ENCODE data around the gene SLC25A25. TPM values are rescaled to one million over a fixed set of nuclear protein-coding genes. Genes with fewer than 3 reads are reported as not detected.

Gene SLC25A25
- total and polyA plus RNA-seq, 10 of the 15 experiments (the other 5 are each of a cell fraction or from before 2014, with no cell fraction given): 0.04 to 17.1 (median 12.4) TPM; not detected in 1

GRCh38 chr9:128082151-128082550, 14.1 kb downstream of the SLC25A25 start:
- no peak overlapping the region for H2AFZ ChIP-seq (ENCODE audit: control insufficient read depth, low read depth, low read length)

GRCh38 chr9:128084746-128085145, 16.7 kb downstream of the SLC25A25 start:
- FAIRE-seq (no peak), ATAC-seq (no peak), DNase-seq (ENCODE audit: low read depth, low spot score) (no peak)
- Histone ChIP-seq H3K9me3 (replicated peaks; ENCODE audit: control insufficient read depth, insufficient read depth, low read length) (no peaks in the 10 kb centered on the region), H3K36me3 (ENCODE audit: control insufficient read depth in 2 of 2, insufficient read depth in 2 of 2, low read length in 1 of 2) (peaks cover 0 to 3% of the 10 kb centered on the region in 2 experiments; a peak in 1 of 4 replicates), H3K27ac (ENCODE audit: control insufficient read depth, insufficient read depth) (no peak overlapping the region), H3K27me3 (replicated peaks in 1 of 2; ENCODE audit: control insufficient read depth in 2 of 2, insufficient read depth in 2 of 2, low read length in 1 of 2) (no peaks in the 10 kb centered on the region), H3K79me2 (ENCODE audit: control insufficient read depth, insufficient read depth, low read length) (peaks cover 28% of the 10 kb centered on the region), H3K4me3 (no peak overlapping the region), H3K4me1 (ENCODE audit: control insufficient read depth, insufficient read depth, low read length) (peaks cover 21% of the 10 kb centered on the region), H3K4me2 (ENCODE audit: control insufficient read depth, insufficient read depth) (no peak overlapping the region), H4K20me1 (ENCODE audit: control insufficient read depth, insufficient read depth) (no peaks in the 10 kb centered on the region), H3K9ac (ENCODE audit: control insufficient read depth, insufficient read depth, low read length) (no peak overlapping the region), H2AFZ (ENCODE audit: control insufficient read depth, low read depth, low read length) (no peak overlapping the region)
- BruUV-seq (replicated peaks): no TSS peak
- intact Hi-C loops (cut with micrococcal nuclease; ENCODE audit: unreplicated experiment): no loop called here
- ChIA-PET CTCF (interaction anchor here (0.9 to 6.6 kb wide), 9 partner anchors 9 to 141 kb away, joined by 3 to 33 read pairs (median 5); partner anchors contain the start of gene NAIF1), SMC1A (ENCODE audit: uncharacterized antibody, unreplicated experiment) (interaction anchor here (0.9 to 1.3 kb wide), 5 partner anchors 10 to 51 kb away, joined by 3 to 4 read pairs (median 3); no protein-coding TSS in a partner anchor), POLR2A (interaction anchor here (0.5 kb wide), 1 partner anchor 107 kb away, joined by 3 read pairs; no protein-coding TSS in a partner anchor), RAD21 (ENCODE audit: unreplicated experiment) (interaction anchor here (0.6 to 1.4 kb wide), 2 partner anchors 49 to 127 kb away, joined by 3 to 5 read pairs; no protein-coding TSS in a partner anchor)
- in situ Hi-C loops (cut with MboI): no loop called here
- WGBS (ENCODE audit: insufficient coverage, insufficient replicate concordance, low lambda C conversion rate, missing lambda C conversion rate): 96% methylated on average over 4 of the region's 4 CpGs
- TF ChIP-seq SPI1 (IDR thresholded peaks at IDR 0.05; ENCODE audit: borderline replicate concordance, insufficient read depth, low read depth, low read length) (no peak), BMI1 (IDR thresholded peaks at IDR 0.05; ENCODE audit: borderline replicate concordance) (no peak), ZBTB11 (CRISPR knock-in tag; IDR thresholded peaks at IDR 0.05) (no peak), RFX5 (IDR thresholded peaks at IDR 0.05; ENCODE audit: low read depth, low read length) (no peak), TCF3 (IDR thresholded peaks at IDR 0.05; ENCODE audit: borderline replicate concordance, insufficient read depth, low read depth, low read length) (no peak), POU2F2 (IDR thresholded peaks at IDR 0.05; ENCODE audit: borderline replicate concordance, low read depth, low read length) (no peak), RCOR1 (conservative IDR thresholded peaks at IDR 0.05; ENCODE audit: low read depth, low read length) (no peak), SIN3A (IDR thresholded peaks at IDR 0.05; ENCODE audit: low read depth, low read length) (no peak)

More at GRCh38 chr9:128082151-128082550, 14.1 kb downstream of the SLC25A25 start:
- in situ Hi-C loops (cut with MboI) (no loop called here), intact Hi-C loops (cut with micrococcal nuclease; ENCODE audit: unreplicated experiment) (no loop called here)
- peak overlapping the region; percentile 35 for H3K9ac ChIP-seq (ENCODE audit: control insufficient read depth, insufficient read depth, low read length)
- H3K4me3 ChIP-seq: no peak overlapping the region
- TF ChIP-seq EED (IDR thresholded peaks at IDR 0.05; ENCODE audit: low read depth) (peak; percentile 69), EGR1 (IDR thresholded peaks at IDR 0.05; ENCODE audit: borderline replicate concordance in 1 of 2, low read depth in 2 of 2, low read length in 2 of 2) (peak in 1 of 2 experiments; percentile 72; a peak in 1 of 3 replicates), TAF1 (IDR thresholded peaks at IDR 0.05; ENCODE audit: borderline replicate concordance, low read depth, low read length) (no peak), IKZF1 (conservative IDR thresholded peaks at IDR 0.05) (0 out of 2 replicates have a peak, but pooled peaks have one; percentile 28), WRNIP1 (IDR thresholded peaks at IDR 0.05; ENCODE audit: borderline replicate concordance, low read depth, low read length) (no peak), IKZF2 (IDR thresholded peaks at IDR 0.05) (0 out of 4 replicates have a peak, but pooled peaks of 1 of the 2 experiments have one; percentile 22), NR2C1 (IDR thresholded peaks at IDR 0.05) (no peak), JUNB (IDR thresholded peaks at IDR 0.05) (peak; percentile 37), CHD2 (IDR thresholded peaks at IDR 0.05; ENCODE audit: borderline replicate concordance, low read depth, low read length) (no peak), MEF2A (IDR thresholded peaks at IDR 0.05; ENCODE audit: insufficient read depth, low read depth, low read length) (peak; percentile 53; the same call in 1 of the 2 replicates), CBFB (IDR thresholded peaks at IDR 0.05; ENCODE audit: low read depth) (no peak), ETV6 (conservative IDR thresholded peaks at IDR 0.05 in 1 of 2, IDR thresholded peaks at IDR 0.05 in 1 of 2; ENCODE audit: borderline replicate concordance in 1 of 2, low read depth in 1 of 2) (peak in 1 of 2 experiments; percentile 46; a peak in 1 of 4 replicates)
- H3K4me1 ChIP-seq (ENCODE audit: control insufficient read depth, insufficient read depth, low read length): peaks cover 30% of the 10 kb centered on the region
- ChIA-PET POLR2A (interaction anchor here (1.0 kb wide), 1 partner anchor 10 kb away, joined by 3 read pairs; no protein-coding TSS in a partner anchor), RAD21 (ENCODE audit: unreplicated experiment) (interaction anchor here (2.0 to 2.1 kb wide), 2 partner anchors 9 to 127 kb away, joined by 5 to 7 read pairs; no protein-coding TSS in a partner anchor), CTCF (interaction anchor here (0.8 to 6.6 kb wide), 6 partner anchors 10 to 48 kb away, joined by 3 to 33 read pairs (median 10); no protein-coding TSS in a partner anchor), SMC1A (ENCODE audit: uncharacterized antibody, unreplicated experiment) (interaction anchor here (1.2 to 2.4 kb wide), 5 partner anchors 9 to 127 kb away, joined by 4 to 14 read pairs (median 6); no protein-coding TSS in a partner anchor)
- H3K79me2 ChIP-seq (ENCODE audit: control insufficient read depth, insufficient read depth, low read length): peaks cover 37% of the 10 kb centered on the region
- no TSS peak for BruUV-seq (replicated peaks)
- H3K36me3 ChIP-seq (ENCODE audit: control insufficient read depth in 2 of 2, insufficient read depth in 2 of 2, low read length in 1 of 2): peaks cover 0 to 2% of the 10 kb centered on the region in 2 experiments; a peak in 2 of 4 replicates
- DNase-seq (ENCODE audit: low read depth, low spot score) (no peak), FAIRE-seq (no peak), ATAC-seq (0 out of 3 replicates have a peak, but pooled peaks have one; percentile 21)
- no peaks in the 10 kb centered on the region for H4K20me1 ChIP-seq (ENCODE audit: control insufficient read depth, insufficient read depth)
- no peaks in the 10 kb centered on the region for H3K27me3 ChIP-seq (replicated peaks in 1 of 2; ENCODE audit: control insufficient read depth in 2 of 2, insufficient read depth in 2 of 2, low read length in 1 of 2)
- H3K27ac ChIP-seq (ENCODE audit: control insufficient read depth, insufficient read depth): peak overlapping the region; percentile 61
- H3K9me3 ChIP-seq (replicated peaks; ENCODE audit: control insufficient read depth, insufficient read depth, low read length): no peaks in the 10 kb centered on the region
- peak overlapping the region; percentile 57 for H3K4me2 ChIP-seq (ENCODE audit: control insufficient read depth, insufficient read depth)
- whole genome bisulfite sequencing (ENCODE audit: insufficient coverage, insufficient replicate concordance, low lambda C conversion rate, missing lambda C conversion rate): 66% methylated on average over 7 of the region's 7 CpGs

All from GM12878 (cell line).